ENCODE data around the gene TRERF1.
"Not testable (repeated sequence)": the region's sequence is repeated elsewhere in the genome, so short reads cannot be mapped to it uniquely, and the experiment has no call there.

Gene TRERF1

GRCh38 chr6:42225419-42225818, 226.3 kb downstream of the TRERF1 start:
- H3K36me3 Mint-ChIP-seq (ENCODE audit: low read depth) = no peaks in the 10 kb centered on the region
- no peak overlapping the region for H3K4me3 Mint-ChIP-seq
- DNase-seq (no peak), ATAC-seq (no peak)
- no peaks in the 10 kb centered on the region for H3K27me3 Mint-ChIP-seq
- peaks cover 25% of the 10 kb centered on the region for H3K4me1 Mint-ChIP-seq
- H3K9me3 Mint-ChIP-seq = no peaks in the 10 kb centered on the region
- H3K27ac Mint-ChIP-seq = no peak overlapping the region

DNA sequence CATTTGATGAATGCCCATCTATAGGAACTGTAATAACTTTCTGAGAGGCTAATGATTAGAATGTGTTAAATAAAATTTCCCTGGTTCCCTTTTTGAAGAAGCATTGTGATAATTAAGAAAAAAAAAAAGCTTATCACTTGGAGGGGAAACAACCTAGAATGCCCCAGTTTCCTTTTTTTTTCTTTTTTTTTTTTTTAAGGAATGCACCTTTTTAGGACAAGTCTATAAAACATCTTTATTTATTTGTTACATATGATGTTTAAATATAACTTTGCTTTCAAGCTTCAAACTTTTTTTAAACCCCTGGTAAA, 226.7 kb downstream of the TRERF1 start:
- Mint-ChIP-seq H3K36me3 (ENCODE audit: low read depth) (no peaks in the 10 kb centered on the region), H3K9me3 (no peaks in the 10 kb centered on the region), H3K4me1 (peaks cover 25% of the 10 kb centered on the region), H3K4me3 (no peak overlapping the region), H3K27me3 (no peaks in the 10 kb centered on the region), H3K27ac (peak overlapping the region; percentile 68)
- DNase-seq (no peak), ATAC-seq (no peak)

DNA sequence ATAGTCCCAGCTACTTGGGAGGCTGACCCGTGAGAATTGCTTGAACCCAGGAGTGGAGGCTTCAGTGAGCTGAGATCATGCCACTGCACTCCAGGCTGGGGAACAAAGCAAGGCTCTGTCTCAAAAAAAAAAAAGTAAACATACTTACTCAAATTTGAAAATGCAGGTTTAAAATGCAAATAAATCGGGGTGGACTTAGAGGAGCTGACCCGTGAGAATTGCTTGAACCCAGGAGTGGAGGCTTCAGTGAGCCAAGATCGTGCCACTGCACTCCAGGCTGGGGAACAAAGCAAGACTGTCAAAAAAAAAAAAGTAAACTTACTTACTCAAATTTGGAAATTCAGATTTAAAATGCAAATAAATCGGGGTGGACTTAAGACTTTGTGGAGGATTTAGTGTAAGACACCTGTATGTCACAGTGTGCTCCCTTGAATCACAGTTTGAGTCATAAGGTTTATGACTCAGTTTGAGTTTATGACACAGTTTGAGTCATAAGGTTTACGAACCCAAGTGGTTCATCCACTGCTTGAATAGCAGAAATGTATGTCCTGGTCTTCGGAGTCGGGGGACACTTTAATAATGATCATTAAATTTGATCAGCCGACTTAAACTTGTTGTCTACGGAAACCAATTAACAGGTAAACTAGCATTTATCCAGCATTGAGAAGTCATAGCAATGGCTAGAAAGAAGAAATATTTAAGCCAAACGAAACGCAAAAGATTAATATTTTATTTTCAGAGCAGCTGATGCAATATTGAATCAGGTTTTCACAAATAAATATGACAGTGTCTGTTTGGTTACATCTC, 227.3 kb downstream of the TRERF1 start:
- Mint-ChIP-seq H3K27ac (peak overlapping the region; percentile 68), H3K4me1 (peaks cover 25% of the 10 kb centered on the region), H3K4me3 (peak overlapping the region; percentile 32), H3K27me3 (no peaks in the 10 kb centered on the region), H3K36me3 (ENCODE audit: low read depth) (no peaks in the 10 kb centered on the region), H3K9me3 (no peaks in the 10 kb centered on the region)
- DNase-seq = no peak
- ATAC-seq = peak; percentile 100

DNA sequence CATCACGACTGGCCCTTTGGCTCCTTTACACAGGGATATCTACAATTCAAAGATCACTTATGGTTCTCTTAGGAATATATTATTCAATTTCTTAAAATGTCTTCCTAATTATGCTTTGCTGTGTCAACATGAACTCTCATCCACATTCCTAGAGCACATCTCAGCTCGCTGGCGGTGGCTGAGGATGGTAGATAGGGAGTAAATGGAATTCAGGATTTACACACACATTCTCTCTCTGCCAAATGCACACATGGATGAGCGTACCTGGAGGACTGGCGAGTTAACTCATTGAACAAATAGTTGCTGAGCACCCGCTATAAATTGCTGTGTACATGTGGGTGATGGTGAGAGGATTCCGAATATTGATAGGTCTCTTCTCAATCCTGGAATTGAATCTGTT, 229.3 kb downstream of the TRERF1 start:
- Mint-ChIP-seq H3K4me1 (peaks cover 33% of the 10 kb centered on the region), H3K9me3 (no peaks in the 10 kb centered on the region), H3K36me3 (ENCODE audit: low read depth) (peaks cover 3% of the 10 kb centered on the region), H3K27me3 (no peaks in the 10 kb centered on the region), H3K27ac (no peak overlapping the region), H3K4me3 (no peak overlapping the region)
- no peak for DNase-seq
- ATAC-seq = no peak

DNA sequence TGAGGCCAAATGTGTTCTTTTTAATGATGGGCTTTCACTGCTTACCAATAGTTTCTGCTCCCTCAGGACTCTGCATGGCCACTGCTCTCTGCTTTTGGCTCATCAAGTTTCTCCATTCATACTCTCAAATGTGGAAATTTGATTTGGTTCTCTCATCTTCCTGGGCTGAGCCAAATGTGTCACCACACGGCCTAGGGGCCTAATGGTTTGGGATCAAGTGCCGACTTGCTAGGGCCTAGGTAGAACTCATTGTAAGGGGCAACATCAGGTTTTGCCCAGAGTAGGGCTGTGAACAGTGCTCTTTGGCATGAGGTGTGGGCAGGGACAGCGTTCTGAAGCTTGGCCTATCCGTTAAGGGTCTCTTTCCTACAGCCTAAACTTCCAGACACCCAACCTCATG, 230.2 kb downstream of the TRERF1 start:
- no peak overlapping the region for H3K27ac Mint-ChIP-seq
- DNase-seq (no peak), ATAC-seq (no peak)
- H3K4me3 Mint-ChIP-seq = no peak overlapping the region
- no peaks in the 10 kb centered on the region for H3K9me3 Mint-ChIP-seq
- H3K36me3 Mint-ChIP-seq (ENCODE audit: low read depth) = peaks cover 7% of the 10 kb centered on the region
- H3K4me1 Mint-ChIP-seq = peaks cover 38% of the 10 kb centered on the region
- H3K27me3 Mint-ChIP-seq = no peaks in the 10 kb centered on the region

- no peak overlapping the region for H3K27ac Mint-ChIP-seq
- no peaks in the 10 kb centered on the region for H3K9me3 Mint-ChIP-seq
- no peak for ATAC-seq
- no peak for DNase-seq
- H3K36me3 Mint-ChIP-seq (ENCODE audit: low read depth) = peaks cover 7% of the 10 kb centered on the region
- H3K27me3 Mint-ChIP-seq = no peaks in the 10 kb centered on the region
- H3K4me3 Mint-ChIP-seq = no peak overlapping the region
- H3K4me1 Mint-ChIP-seq = peaks cover 45% of the 10 kb centered on the region
These were observed 230.9 kb downstream of the TRERF1 start for GRCh38 chr6:42220807-42221206.

GRCh38 chr6:42217519-42218367, 234.0 kb downstream of the TRERF1 start, which contains the start of gene MRPS10:
Gene MRPS10 (minus strand): TSS chr6:42217861. CDS start chr6:42217849, 12 bp downstream.
- DNase-seq (peak; percentile 89), ATAC-seq (peak; percentile 99)
- Mint-ChIP-seq H3K4me3 (peak within 1 kb of the TSS; percentile 99), H3K4me1 (peaks cover 42% of the 10 kb centered on the region), H3K9me3 (no peaks in the 10 kb centered on the region), H3K27ac (peak within 1 kb of the TSS; percentile 99), H3K27me3 (no peaks in the 10 kb centered on the region), H3K36me3 (ENCODE audit: low read depth) (peaks cover 17% of the 10 kb centered on the region)

DNA sequence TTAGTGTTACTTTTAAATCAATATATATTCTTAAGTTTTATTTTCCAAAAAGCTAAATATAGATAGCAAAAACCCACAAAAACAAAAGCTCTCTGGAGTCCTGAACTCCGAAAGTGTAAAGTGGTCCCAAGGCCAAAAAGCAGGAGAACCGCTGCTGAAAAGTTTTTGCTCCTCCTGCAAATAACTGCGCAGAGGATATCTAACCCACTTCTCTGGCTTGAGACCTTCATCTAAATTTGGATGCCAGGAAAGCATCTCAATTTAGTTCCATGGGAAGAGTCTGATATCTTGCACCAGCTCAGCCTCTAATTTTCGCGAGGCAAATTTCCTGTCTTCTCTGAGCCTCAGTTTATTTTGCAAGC, 234.6 kb downstream of the TRERF1 start:
- Mint-ChIP-seq H3K4me1 (peaks cover 42% of the 10 kb centered on the region), H3K36me3 (ENCODE audit: low read depth) (peaks cover 21% of the 10 kb centered on the region), H3K4me3 (peak overlapping the region; percentile 99), H3K27ac (peak overlapping the region; percentile 99), H3K27me3 (no peaks in the 10 kb centered on the region), H3K9me3 (no peaks in the 10 kb centered on the region)
- no peak for ATAC-seq
- no peak for DNase-seq

- H3K4me3 Mint-ChIP-seq = peak overlapping the region; percentile 99
- H3K36me3 Mint-ChIP-seq (ENCODE audit: low read depth) = peaks cover 22% of the 10 kb centered on the region
- ATAC-seq, H3K9me3 Mint-ChIP-seq, DNase-seq, H3K27me3 Mint-ChIP-seq: not testable (repeated sequence)
- peak overlapping the region; percentile 73 for H3K27ac Mint-ChIP-seq
- H3K4me1 Mint-ChIP-seq = peaks cover 40% of the 10 kb centered on the region
These were observed 235.2 kb downstream of the TRERF1 start for GRCh38 chr6:42216495-42216894.

GRCh38 chr6:42212442-42212841, 239.3 kb downstream of the TRERF1 start:
- ATAC-seq (no peak), DNase-seq (no peak)
- H3K27me3 Mint-ChIP-seq = no peaks in the 10 kb centered on the region
- H3K27ac Mint-ChIP-seq = no peak overlapping the region
- no peak overlapping the region for H3K4me3 Mint-ChIP-seq
- peaks cover 34% of the 10 kb centered on the region for H3K4me1 Mint-ChIP-seq
- H3K9me3 Mint-ChIP-seq = no peaks in the 10 kb centered on the region
- peaks cover 50% of the 10 kb centered on the region for H3K36me3 Mint-ChIP-seq (ENCODE audit: low read depth)

GRCh38 chr6:42211726-42212125, 240.0 kb downstream of the TRERF1 start:
- no peak overlapping the region for H3K4me3 Mint-ChIP-seq

GRCh38 chr6:42210551-42210950, 241.2 kb downstream of the TRERF1 start:
- peaks cover 20% of the 10 kb centered on the region for H3K4me1 Mint-ChIP-seq
- no peaks in the 10 kb centered on the region for H3K9me3 Mint-ChIP-seq
- H3K4me3 Mint-ChIP-seq = no peak overlapping the region
- DNase-seq = no peak
- H3K27ac Mint-ChIP-seq = no peak overlapping the region
- no peak for ATAC-seq
- H3K36me3 Mint-ChIP-seq (ENCODE audit: low read depth) = peaks cover 46% of the 10 kb centered on the region
- H3K27me3 Mint-ChIP-seq = no peaks in the 10 kb centered on the region

More at GRCh38 chr6:42211726-42212125, 240.0 kb downstream of the TRERF1 start:
- peaks cover 48% of the 10 kb centered on the region for H3K36me3 Mint-ChIP-seq (ENCODE audit: low read depth)
- H3K4me1 Mint-ChIP-seq = peaks cover 31% of the 10 kb centered on the region
- H3K27me3 Mint-ChIP-seq = no peaks in the 10 kb centered on the region
- no peaks in the 10 kb centered on the region for H3K9me3 Mint-ChIP-seq
- DNase-seq = no peak
- H3K27ac Mint-ChIP-seq = no peak overlapping the region
- ATAC-seq = no peak

DNA sequence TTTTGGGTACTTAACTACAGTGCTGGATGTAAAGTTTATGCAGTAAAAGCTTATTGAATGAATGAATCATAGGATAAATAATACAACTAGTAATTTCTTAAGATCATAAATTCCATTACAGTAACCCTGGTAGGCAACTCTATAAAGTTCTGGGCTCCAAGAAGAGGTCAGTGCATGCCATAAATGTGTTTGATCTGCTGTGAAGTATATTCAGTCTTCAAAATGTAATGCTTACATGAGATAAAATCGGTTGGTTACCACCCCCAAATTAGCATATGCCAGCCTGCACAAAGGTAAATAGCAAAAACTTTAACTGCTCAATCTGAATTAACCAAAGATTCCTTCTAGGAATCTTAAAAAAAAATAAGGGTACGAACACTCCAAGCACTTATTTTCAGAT, 244.2 kb downstream of the TRERF1 start:
- H3K27me3 Mint-ChIP-seq, H3K4me3 Mint-ChIP-seq, H3K27ac Mint-ChIP-seq, ATAC-seq, H3K9me3 Mint-ChIP-seq, DNase-seq, H3K4me1 Mint-ChIP-seq: not testable (repeated sequence)
- peaks cover 37% of the 10 kb centered on the region for H3K36me3 Mint-ChIP-seq (ENCODE audit: low read depth)

- H3K27ac Mint-ChIP-seq = no peak overlapping the region
These were observed 246.9 kb downstream of the TRERF1 start for GRCh38 chr6:42204768-42205282.

GRCh38 chr6:42203183-42203582, 248.5 kb downstream of the TRERF1 start:
- Mint-ChIP-seq H3K27ac (no peak overlapping the region), H3K36me3 (ENCODE audit: low read depth) (peaks cover 21% of the 10 kb centered on the region)
- ATAC-seq = no peak

More at GRCh38 chr6:42204768-42205282, 246.9 kb downstream of the TRERF1 start:
- no peak overlapping the region for H3K4me3 Mint-ChIP-seq
- no peaks in the 10 kb centered on the region for H3K27me3 Mint-ChIP-seq
- no peaks in the 10 kb centered on the region for H3K9me3 Mint-ChIP-seq
- ATAC-seq (no peak), DNase-seq (no peak)
- peaks cover 32% of the 10 kb centered on the region for H3K36me3 Mint-ChIP-seq (ENCODE audit: low read depth)
- H3K4me1 Mint-ChIP-seq = peaks cover 7% of the 10 kb centered on the region

More at GRCh38 chr6:42203183-42203582, 248.5 kb downstream of the TRERF1 start:
- DNase-seq = no peak
- Mint-ChIP-seq H3K4me1 (peaks cover 5% of the 10 kb centered on the region), H3K4me3 (no peak overlapping the region), H3K27me3 (no peaks in the 10 kb centered on the region), H3K9me3 (no peaks in the 10 kb centered on the region)

Data from activated naive CD8-positive, alpha-beta T cell treated with anti-CD3 and anti-CD28 coated beads, Interleukin-2, amount 50 U/mL, for 24 hours (primary cell).